Stimulated activated CD4-positive, alpha-beta T cell treated with anti-CD3 and anti-CD28 coated beads, Interleukin-12 subunit alpha, Interleukin-12 subunit beta, amount 100 ng/mL, for 4 hours (primary cell): ENCODE results near the gene CASP10.
A peak's percentile ranks its signal among the peaks of the same experiment; 100 is the strongest.

Source experiments
- DNase-seq: peaks from one replicate; pipeline ENCODE4 v3.0.0-alpha.2; 2020

The CASP10 gene

GRCh38 chr2:201261471-201261870 lies 78.5 kb downstream of the CASP10 start:
- peak; percentile 26 for DNase-seq

DNA sequence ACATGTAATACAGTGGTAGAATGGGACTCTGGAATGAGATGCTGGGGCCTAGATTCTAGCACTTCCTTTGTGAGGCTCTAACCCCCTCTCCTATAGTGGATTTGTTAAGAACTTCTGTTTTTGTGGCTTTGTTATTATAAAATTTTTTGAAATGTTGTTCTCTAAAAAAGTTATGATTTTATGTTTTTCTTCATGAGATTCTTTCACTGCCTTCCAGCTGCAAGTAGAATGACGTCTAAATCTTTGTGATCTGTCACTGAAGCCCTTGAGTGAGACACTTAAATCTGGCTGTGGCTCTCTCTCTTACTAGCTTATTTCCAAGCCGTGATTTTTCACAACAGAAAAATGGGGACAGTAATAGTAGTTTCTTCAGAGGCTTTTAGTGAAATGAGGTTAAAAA lies 79.0 kb downstream of the CASP10 start:
- DNase-seq: no peak

GRCh38 chr2:201262718-201263117 lies 79.8 kb downstream of the CASP10 start:
- no peak for DNase-seq

DNA sequence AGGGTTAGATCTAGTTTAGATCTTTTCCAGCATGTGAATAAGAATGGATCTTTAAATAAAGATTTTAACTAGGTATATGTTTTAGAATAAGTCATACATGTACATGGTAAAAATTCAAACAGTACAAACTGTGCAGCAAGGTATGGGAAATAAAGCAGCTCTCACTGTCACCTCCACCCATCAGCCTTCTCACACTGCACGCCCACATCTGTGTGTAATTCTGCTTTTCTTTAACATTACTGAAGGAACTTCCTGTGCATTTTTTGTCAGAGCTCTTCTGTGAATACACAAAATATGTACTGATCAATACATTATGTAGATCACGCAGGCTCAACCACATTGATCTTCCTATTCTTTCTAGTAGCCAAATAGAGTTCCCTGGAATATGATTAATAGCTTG lies 80.8 kb downstream of the CASP10 start:
- no peak for DNase-seq

DNA sequence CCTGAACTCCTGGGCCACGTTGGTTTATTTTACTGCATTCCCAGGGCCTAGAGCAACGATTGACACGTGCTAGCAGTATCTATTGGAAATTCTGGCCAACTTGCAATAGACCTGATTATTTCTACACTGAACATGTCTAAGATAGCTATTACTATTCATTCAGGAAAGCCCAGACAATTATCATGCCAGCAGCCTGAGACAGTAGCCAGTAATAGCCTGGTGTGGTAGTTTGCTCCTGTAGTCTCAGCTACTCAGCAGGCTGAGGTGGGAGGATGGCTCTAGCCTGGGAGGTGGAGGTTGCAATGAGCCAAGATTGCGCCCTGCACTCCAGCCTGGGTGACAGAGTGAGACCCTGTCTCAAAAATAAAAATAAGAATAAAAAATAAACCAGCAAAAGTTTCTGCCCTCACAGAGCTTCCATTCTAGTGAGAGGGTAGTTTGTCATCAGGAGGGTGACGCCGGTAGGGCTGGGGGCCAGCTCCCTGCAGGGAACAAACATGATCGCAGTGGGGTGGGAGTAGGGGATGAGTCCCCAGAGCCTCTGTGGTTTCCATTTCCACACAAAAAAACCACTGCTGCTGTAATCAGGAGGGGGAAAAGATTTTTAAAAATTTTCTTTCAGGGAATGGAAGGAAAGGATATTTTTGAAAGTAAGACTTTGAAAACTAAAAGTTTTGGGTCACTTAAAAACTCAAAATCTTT lies 81.7 kb downstream of the CASP10 start:
- no peak for DNase-seq

- no peak for DNase-seq
Observed at GRCh38 chr2:201266629-201267028, 83.7 kb downstream of the CASP10 start.

GRCh38 chr2:201267278-201268030 lies 84.5 kb downstream of the CASP10 start:
- no peak for DNase-seq

- DNase-seq: no peak
Observed at GRCh38 chr2:201269764-201270163, 86.8 kb downstream of the CASP10 start.

GRCh38 chr2:201270293-201271001 lies 87.5 kb downstream of the CASP10 start:
- DNase-seq: no peak

DNA sequence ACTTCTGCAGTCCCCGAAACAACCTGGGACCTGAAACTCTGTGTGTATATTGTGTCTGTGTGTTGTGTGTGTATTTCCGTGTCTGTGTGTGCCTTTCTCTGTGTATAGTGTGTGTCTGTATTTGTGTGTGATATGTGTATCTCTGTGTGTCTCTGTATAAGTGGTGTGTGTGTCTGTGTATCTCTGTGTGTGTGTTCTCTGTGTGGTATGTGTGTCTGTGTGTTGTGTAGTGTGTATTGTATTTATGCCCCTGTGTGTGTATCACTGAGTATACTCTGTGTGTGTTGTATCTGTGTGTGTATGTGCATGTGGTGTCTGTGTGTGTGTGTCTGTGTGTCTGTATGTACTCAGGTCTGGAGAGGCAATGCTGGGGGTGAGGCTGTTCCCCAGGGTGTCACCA lies 89.0 kb downstream of the CASP10 start:
- DNase-seq: no peak

DNA sequence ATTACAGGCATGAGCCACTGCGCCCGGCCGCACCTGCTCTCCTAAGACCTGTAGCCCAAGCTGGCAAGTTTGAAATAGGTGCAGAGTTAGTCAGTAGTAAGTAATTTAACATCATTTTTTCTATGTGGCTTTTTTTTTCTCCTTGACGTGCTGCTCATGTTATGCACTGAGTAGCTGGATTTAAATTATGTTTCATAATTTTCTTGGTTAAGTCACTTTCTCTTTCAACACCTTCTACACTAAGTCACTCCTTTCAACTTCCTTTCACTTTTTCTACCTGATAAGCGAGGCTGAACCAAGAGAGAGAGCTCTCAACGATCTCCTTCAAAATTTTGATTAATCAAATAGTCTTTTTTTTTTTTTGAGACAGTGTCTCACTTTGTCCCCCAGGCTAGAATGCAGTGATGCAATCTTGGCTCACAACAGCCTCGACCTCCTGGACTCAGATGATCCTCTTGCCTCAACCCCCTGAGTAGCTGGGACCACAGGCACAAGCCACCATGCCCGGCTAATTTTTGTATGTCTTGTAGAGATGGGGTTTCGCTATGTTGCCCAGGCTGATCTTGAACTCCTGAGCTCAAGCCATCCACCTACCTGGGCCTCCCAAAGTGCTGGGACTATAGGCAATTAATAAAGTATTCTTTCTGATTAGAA lies 90.5 kb downstream of the CASP10 start:
- DNase-seq: no peak

GRCh38 chr2:201275069-201275468 lies 92.1 kb downstream of the CASP10 start:
- no peak for DNase-seq

DNA sequence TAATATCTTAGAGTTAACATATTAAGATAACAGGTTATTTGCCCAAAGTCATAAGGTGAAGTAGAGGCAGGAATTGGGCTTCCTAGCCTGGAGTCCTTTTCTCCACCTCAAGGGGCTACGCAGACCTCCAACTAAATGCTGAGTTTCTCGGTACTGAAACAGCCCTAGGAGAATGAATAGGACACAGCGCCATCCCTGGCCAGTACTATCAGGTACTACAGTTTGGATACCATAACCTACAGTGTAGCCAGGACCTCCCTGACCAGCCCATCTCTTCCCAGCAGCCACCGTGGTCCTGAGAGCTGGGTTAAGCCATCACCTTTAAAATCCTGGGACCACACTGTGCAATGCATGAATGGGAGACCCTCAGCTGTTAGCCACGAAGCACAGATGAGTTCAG lies 93.0 kb downstream of the CASP10 start:
- no peak for DNase-seq

DNA sequence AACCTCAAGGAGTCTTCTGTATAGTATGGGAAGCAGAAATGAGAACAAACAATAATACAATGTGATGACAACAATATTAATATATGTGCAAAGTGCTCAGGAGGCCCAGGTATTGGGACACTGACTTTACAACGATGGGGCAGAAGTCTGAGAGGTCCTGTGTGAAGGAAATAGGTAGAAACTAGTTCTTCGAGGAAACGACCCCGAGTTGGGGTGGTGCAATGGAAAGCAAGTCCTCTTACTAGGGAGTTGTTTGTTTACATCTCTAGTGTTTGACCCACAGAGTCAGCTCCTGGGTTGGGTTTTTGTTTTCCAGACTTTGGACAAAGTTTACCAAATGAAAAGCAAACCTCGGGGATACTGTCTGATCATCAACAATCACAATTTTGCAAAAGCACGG lies 93.6 kb downstream of the CASP10 start:
- no peak for DNase-seq
